ENCODE data around the gene EHMT2. TPM values are rescaled to one million over a fixed set of nuclear protein-coding genes. Genes with fewer than 3 reads are reported as not detected.

EHMT2 gene
- total and polyA plus RNA-seq, 2 of the 13 experiments (the other 11 are each of a cell fraction or from before 2014, with no cell fraction given): 55.2 to 69.2 TPM

DNA sequence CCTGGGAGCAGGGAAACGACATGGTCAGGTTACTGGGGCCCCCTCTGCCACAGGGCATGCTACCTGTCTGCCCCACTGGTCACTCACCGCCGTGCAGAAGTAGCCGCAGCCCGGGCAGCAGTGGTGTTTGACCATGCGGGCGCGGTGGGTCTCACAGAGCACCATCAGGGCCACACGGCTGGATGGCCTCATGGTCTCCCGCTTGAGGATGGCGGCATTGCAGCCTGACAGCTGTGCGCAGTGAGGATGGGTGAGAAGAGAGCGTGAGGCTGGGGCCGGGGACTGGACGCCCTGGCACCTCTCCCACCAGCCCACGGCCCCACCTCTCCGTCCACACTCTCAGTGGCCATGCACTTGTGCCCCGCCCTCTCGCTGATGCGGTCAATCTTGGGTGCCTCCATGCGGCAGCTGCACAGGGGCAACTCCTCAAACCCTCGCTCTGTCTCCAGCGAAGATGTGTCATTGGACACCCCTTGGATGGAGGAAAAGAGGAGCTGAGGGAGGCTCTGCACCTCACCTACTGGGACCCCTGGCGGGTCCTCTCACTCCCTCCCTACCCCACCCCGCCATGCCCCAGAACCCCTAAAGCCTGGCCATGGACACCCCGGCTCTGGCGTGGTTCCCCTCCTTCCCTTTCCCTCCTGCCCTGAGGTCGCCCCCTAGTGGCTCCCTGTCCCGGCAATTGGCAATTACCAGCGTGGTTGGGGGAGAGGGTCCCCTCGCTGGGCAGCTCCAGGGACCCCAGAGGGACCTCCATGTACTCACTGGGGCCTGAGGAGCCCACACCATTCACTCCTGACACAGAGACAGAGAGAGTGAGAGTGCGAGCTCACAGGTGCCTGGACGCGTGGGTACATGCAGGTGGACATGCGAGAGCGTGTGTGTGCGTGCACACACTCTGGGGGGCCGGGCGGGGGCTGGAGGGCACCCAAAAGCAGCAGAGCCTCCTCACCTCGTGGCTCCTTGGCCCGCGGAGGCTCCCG lies 8.9 kb downstream of the EHMT2 start (continued):
- TF ChIP-seq, protein P1, sequence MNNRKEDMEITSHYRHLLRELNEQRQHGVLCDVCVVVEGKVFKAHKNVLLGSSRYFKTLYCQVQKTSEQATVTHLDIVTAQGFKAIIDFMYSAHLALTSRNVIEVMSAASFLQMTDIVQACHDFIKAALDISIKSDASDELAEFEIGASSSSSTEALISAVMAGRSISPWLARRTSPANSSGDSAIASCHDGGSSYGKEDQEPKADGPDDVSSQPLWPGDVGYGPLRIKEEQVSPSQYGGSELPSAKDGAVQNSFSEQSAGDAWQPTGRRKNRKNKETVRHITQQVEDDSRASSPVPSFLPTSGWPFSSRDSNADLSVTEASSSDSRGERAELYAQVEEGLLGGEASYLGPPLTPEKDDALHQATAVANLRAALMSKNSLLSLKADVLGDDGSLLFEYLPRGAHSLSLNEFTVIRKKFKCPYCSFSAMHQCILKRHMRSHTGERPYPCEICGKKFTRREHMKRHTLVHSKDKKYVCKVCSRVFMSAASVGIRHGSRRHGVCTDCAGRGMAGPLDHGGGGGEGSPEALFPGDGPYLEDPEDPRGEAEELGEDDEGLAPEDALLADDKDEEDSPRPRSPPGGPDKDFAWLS (CRISPR knock-in tag; IDR thresholded peaks at IDR 0.05; ENCODE audit: borderline replicate concordance): no peak
- TF ChIP-seq XRCC5 (optimal IDR thresholded peaks at IDR 0.05; ENCODE audit: low read length): peak; percentile 70
- TF ChIP-seq ZNF879 (CRISPR knock-in tag; IDR thresholded peaks at IDR 0.05): no peak
- TF ChIP-seq KAT8 (CRISPR knock-in tag; IDR thresholded peaks at IDR 0.05): no peak
- no peak for TF ChIP-seq SRSF4 (IDR thresholded peaks at IDR 0.05; ENCODE audit: low read depth, low read length, poor library complexity, severe bottlenecking)
- TF ChIP-seq, protein P2, sequence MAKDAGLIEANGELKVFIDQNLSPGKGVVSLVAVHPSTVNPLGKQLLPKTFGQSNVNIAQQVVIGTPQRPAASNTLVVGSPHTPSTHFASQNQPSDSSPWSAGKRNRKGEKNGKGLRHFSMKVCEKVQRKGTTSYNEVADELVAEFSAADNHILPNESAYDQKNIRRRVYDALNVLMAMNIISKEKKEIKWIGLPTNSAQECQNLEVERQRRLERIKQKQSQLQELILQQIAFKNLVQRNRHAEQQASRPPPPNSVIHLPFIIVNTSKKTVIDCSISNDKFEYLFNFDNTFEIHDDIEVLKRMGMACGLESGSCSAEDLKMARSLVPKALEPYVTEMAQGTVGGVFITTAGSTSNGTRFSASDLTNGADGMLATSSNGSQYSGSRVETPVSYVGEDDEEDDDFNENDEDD (CRISPR knock-in tag; IDR thresholded peaks at IDR 0.05; ENCODE audit: borderline replicate concordance): no peak
- TF ChIP-seq, protein P3, sequence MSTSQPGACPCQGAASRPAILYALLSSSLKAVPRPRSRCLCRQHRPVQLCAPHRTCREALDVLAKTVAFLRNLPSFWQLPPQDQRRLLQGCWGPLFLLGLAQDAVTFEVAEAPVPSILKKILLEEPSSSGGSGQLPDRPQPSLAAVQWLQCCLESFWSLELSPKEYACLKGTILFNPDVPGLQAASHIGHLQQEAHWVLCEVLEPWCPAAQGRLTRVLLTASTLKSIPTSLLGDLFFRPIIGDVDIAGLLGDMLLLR (CRISPR knock-in tag; IDR thresholded peaks at IDR 0.05): peak; percentile 40; the same call in 1 of the 2 replicates
- no peak for TF ChIP-seq CBX5 (CRISPR knock-in tag; IDR thresholded peaks at IDR 0.05; ENCODE audit: borderline replicate concordance)
- TF ChIP-seq, protein P4, sequence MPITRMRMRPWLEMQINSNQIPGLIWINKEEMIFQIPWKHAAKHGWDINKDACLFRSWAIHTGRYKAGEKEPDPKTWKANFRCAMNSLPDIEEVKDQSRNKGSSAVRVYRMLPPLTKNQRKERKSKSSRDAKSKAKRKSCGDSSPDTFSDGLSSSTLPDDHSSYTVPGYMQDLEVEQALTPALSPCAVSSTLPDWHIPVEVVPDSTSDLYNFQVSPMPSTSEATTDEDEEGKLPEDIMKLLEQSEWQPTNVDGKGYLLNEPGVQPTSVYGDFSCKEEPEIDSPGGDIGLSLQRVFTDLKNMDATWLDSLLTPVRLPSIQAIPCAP (CRISPR knock-in tag; IDR thresholded peaks at IDR 0.05; ENCODE audit: low read depth): no peak
- TF ChIP-seq RARG (CRISPR knock-in tag; IDR thresholded peaks at IDR 0.05; ENCODE audit: low read depth): no peak
- no peak for TF ChIP-seq ERF (CRISPR knock-in tag; IDR thresholded peaks at IDR 0.05)
- TF ChIP-seq NFKB2 (CRISPR knock-in tag; IDR thresholded peaks at IDR 0.05; ENCODE audit: borderline replicate concordance): peak; percentile 60; the same call in 1 of the 2 replicates
- peak; percentile 22 for TF ChIP-seq HNRNPLL (IDR thresholded peaks at IDR 0.05; ENCODE audit: low read depth, low read length, poor library complexity, severe bottlenecking)
- no peak for TF ChIP-seq ZNF703 (CRISPR knock-in tag; IDR thresholded peaks at IDR 0.05; ENCODE audit: borderline replicate concordance)
- TF ChIP-seq, protein P5, sequence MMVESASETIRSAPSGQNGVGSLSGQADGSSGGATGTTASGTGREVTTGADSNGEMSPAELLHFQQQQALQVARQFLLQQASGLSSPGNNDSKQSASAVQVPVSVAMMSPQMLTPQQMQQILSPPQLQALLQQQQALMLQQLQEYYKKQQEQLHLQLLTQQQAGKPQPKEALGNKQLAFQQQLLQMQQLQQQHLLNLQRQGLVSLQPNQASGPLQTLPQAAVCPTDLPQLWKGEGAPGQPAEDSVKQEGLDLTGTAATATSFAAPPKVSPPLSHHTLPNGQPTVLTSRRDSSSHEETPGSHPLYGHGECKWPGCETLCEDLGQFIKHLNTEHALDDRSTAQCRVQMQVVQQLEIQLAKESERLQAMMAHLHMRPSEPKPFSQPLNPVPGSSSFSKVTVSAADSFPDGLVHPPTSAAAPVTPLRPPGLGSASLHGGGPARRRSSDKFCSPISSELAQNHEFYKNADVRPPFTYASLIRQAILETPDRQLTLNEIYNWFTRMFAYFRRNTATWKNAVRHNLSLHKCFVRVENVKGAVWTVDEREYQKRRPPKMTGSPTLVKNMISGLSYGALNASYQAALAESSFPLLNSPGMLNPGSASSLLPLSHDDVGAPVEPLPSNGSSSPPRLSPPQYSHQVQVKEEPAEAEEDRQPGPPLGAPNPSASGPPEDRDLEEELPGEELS (CRISPR knock-in tag; IDR thresholded peaks at IDR 0.05): no peak
- TF ChIP-seq, protein P6, sequence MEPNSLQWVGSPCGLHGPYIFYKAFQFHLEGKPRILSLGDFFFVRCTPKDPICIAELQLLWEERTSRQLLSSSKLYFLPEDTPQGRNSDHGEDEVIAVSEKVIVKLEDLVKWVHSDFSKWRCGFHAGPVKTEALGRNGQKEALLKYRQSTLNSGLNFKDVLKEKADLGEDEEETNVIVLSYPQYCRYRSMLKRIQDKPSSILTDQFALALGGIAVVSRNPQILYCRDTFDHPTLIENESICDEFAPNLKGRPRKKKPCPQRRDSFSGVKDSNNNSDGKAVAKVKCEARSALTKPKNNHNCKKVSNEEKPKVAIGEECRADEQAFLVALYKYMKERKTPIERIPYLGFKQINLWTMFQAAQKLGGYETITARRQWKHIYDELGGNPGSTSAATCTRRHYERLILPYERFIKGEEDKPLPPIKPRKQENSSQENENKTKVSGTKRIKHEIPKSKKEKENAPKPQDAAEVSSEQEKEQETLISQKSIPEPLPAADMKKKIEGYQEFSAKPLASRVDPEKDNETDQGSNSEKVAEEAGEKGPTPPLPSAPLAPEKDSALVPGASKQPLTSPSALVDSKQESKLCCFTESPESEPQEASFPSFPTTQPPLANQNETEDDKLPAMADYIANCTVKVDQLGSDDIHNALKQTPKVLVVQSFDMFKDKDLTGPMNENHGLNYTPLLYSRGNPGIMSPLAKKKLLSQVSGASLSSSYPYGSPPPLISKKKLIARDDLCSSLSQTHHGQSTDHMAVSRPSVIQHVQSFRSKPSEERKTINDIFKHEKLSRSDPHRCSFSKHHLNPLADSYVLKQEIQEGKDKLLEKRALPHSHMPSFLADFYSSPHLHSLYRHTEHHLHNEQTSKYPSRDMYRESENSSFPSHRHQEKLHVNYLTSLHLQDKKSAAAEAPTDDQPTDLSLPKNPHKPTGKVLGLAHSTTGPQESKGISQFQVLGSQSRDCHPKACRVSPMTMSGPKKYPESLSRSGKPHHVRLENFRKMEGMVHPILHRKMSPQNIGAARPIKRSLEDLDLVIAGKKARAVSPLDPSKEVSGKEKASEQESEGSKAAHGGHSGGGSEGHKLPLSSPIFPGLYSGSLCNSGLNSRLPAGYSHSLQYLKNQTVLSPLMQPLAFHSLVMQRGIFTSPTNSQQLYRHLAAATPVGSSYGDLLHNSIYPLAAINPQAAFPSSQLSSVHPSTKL (CRISPR knock-in tag; IDR thresholded peaks at IDR 0.05): no peak
- no peak for TF ChIP-seq ZC3H4 (CRISPR knock-in tag; IDR thresholded peaks at IDR 0.05; ENCODE audit: borderline replicate concordance)

Data from HepG2 (cell line).